ENCODE measurements around the gene ZFP36L2.

ZFP36L2 gene

DNA sequence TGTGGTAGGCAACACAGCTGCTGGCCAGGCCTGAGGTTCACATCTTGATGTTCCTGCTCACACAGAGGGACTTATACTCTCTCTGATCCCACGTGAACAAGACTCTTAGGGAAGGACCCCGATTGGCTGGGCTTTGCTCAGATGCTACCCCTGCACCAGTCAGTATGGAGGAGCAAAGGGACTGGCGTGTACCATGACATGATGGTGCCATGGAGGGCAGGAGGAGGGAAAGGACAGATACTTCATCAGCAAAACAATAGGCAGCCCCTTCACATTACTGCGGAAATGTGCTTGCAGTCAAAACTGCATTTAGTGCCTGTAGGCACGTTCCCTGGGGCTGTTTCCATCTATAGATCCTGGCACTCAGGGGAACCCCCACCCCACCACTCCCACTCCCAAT is 42.7 kb downstream of the ZFP36L2 start:
- no peak overlapping the region for H3K4me3 ChIP-seq (ENCODE audit: low read depth, low read length)
- TF ChIP-seq, protein P1, sequence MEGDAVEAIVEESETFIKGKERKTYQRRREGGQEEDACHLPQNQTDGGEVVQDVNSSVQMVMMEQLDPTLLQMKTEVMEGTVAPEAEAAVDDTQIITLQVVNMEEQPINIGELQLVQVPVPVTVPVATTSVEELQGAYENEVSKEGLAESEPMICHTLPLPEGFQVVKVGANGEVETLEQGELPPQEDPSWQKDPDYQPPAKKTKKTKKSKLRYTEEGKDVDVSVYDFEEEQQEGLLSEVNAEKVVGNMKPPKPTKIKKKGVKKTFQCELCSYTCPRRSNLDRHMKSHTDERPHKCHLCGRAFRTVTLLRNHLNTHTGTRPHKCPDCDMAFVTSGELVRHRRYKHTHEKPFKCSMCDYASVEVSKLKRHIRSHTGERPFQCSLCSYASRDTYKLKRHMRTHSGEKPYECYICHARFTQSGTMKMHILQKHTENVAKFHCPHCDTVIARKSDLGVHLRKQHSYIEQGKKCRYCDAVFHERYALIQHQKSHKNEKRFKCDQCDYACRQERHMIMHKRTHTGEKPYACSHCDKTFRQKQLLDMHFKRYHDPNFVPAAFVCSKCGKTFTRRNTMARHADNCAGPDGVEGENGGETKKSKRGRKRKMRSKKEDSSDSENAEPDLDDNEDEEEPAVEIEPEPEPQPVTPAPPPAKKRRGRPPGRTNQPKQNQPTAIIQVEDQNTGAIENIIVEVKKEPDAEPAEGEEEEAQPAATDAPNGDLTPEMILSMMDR (IDR thresholded peaks at IDR 0.05; ENCODE audit: low read depth, low read length), result no peak

DNA sequence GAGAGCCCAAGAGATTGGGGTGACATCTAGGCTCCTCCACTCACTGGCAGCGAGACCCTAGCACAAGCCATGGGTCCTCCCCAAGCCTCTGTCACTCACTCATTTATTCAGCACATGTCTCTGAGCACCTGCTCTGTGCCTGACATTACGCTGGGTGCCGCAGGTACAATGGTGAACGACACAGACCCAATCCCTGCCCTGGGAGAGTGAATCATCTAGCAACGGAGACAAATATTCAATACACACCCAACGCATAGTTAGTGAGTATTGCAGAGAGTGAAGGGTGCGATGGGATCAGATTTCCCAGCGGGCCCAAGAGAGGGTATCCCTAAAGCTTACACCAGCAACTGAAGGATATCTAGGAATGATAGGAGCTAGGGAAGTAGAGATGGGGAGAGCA is 45.5 kb downstream of the ZFP36L2 start:
- no peak overlapping the region for H3K4me3 ChIP-seq (ENCODE audit: low read depth, low read length)
- TF ChIP-seq, protein P1 (IDR thresholded peaks at IDR 0.05; ENCODE audit: low read depth, low read length), result no peak

DNA sequence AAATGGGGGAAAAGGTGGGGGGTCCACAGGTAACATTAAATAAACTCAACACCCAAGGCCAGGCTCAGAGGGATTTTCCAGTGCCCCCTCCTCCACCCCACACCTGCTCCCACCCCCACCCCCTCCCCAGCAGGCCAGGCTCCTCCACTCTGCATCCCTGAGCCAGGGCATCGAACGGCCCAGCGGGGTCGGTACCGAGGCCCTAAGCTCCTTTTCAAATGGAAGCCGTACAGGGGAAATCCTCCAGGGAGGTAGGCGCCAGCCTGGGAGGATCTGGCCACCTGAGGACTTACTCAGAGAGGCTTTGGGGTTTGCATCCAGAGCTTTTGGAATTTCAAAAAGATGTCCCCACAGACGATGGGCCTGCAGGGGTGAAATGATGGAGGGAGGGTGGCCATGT is 46.5 kb downstream of the ZFP36L2 start:
- no peak overlapping the region for H3K4me3 ChIP-seq (ENCODE audit: low read depth, low read length)
- TF ChIP-seq, protein P1 (IDR thresholded peaks at IDR 0.05; ENCODE audit: low read depth, low read length), result no peak

DNA sequence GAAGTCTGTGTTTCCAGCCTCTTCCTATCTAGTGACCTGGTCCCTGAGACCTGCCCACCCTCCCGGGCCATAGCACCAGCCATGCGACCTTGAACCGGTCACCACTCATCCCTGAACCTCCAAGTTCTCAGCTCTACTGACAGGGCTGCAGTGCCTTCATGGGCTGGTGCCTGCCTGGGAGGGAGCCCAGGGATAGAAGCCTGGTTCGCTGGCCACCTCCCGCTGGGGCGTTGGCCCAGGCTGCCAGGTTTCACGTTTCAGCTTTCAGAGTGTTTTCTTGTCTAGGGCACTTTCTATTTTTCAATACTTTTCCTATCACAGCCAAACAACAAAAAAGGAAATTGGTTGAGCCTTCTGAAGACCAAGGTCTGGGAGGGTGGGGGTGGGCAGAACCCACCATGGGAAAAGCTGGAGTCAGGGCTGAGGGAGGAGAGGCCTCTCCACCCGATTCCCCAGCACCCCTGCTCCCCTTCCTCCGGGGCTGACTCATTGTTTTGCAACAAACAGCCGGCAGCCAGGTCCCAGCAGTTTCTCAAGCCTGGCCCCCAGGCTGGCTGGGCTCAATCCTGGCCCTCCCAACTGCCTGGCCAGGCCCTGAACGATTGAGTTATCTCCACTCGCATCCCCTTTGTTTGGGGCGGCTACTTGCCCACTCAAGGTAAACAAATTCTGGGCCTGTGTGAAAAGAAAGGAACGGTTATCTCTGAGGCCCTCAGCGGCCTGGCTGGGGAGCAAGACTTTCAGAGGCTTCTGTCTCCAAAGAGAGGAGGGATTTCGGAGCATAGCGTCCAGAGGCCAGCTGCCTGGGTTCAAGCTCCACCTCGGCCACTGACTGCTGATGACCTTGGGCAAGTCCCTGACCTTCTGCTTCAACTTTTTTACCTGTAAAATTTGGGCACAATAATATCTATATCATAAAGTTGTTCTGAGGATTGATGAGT is 47.5 kb downstream of the ZFP36L2 start:
- no peak overlapping the region for H3K4me3 ChIP-seq (ENCODE audit: low read depth, low read length)
- TF ChIP-seq, protein P1 (IDR thresholded peaks at IDR 0.05; ENCODE audit: low read depth, low read length), result no peak

DNA sequence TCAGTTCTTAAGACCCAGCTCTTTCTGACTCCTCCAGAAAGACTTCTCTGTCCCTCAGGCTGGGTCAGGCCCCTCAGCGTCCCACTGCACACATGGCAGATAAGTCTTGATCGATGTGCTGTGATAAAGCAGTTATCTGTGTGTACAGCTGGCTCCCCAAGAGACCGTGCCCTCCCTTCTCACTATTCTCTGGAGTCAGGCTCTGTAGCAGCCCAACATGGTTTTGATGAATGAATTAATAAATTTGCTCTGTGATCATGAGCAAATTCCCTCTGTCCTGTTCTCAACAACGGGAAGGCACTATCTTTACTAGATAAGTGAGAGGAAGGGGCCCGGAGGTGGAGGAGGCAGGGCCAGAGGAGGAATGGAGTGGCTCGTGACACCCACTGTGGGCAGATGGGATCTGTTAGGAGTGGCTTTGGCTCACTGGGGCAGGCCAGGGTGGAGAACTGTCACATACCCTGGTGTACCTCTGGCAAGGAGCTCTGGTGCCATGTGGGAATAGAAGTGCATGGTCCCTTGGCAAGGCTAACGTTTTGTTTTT is 48.3 kb downstream of the ZFP36L2 start:
- no peak overlapping the region for H3K4me3 ChIP-seq (ENCODE audit: low read depth, low read length)
- TF ChIP-seq, protein P1 (IDR thresholded peaks at IDR 0.05; ENCODE audit: low read depth, low read length), result no peak

DNA sequence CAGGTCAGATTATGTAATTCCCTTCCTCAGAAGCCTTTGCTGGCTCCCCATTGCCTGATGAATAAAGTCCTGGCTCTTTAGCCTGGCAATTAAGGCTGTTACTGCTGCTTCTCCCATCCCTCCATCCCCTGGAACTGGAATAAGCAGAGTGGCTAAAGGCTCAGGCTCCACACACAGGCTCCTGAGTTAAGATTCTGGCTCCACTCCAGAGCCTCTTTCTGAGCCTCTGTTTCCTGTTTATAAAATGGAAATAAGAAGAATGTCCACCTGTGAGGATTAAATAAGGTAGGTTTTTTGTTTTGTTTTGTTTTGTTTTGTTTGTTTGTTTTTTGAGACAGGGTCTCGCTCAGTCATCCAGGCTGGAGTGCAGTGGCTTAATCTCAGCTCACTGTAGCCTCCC is 50.0 kb downstream of the ZFP36L2 start:
- no peak overlapping the region for H3K4me3 ChIP-seq (ENCODE audit: low read depth, low read length)
- TF ChIP-seq, protein P1 (IDR thresholded peaks at IDR 0.05; ENCODE audit: low read depth, low read length), result no peak

DNA sequence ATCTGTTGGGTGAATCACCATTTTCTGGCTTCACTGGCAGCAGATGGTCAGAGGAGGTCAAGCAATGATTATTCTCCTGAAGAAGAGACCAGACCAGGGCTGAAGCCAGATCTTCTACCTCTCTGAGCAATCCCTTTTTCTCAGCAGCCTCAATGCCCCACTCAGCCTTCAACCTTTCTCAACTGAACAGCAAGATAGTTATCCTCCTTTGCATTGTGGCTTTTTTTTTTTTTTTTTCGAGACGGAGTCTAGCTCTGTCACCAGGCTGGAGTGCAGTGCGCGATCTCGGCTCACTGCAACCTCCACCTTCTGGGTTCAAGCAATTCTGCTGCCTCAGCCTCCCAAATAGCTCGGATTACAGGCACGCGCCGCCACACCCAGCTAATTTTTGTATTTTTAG is 50.5 kb downstream of the ZFP36L2 start:
- no peak overlapping the region for H3K4me3 ChIP-seq (ENCODE audit: low read depth, low read length)
- TF ChIP-seq, protein P1 (IDR thresholded peaks at IDR 0.05; ENCODE audit: low read depth, low read length), result no peak
